H9 (cell line): ENCODE results near the gene GALR1. TPM values are rescaled to one million over a fixed set of nuclear protein-coding genes. Genes with fewer than 3 reads are reported as not detected.

Experiments used
- DNase-seq: peaks from one replicate; pipeline ENCODE4 v3.0.0-alpha.2; 2017
- H2AFZ ChIP-seq: one replicate; pipeline ENCODE4 v1.6.1; 2013; ENCODE audit warnings: mild to moderate bottlenecking, low read length, control low read depth, moderate library complexity
- H2AK5ac ChIP-seq: 2 replicates; pipeline ENCODE4 v1.6.1; 2013; ENCODE audit warnings: low read length, control low read depth, mixed read lengths; ENCODE audit not compliant: insufficient read length
- H2BK120ac ChIP-seq: one replicate; pipeline ENCODE4 v1.6.1; 2013; ENCODE audit warnings: low read depth, mild to moderate bottlenecking, low read length, control low read depth, inconsistent platforms; ENCODE audit not compliant: poor library complexity, severe bottlenecking
- H2BK12ac ChIP-seq: 2 replicates; pipeline ENCODE4 v1.6.1; 2013; ENCODE audit warnings: low read length, control low read depth, mixed read lengths, low read depth; ENCODE audit not compliant: insufficient read length
- H2BK15ac ChIP-seq: 2 replicates; pipeline ENCODE4 v1.6.1; 2013; ENCODE audit warnings: low read depth, low read length, control low read depth
- H2BK20ac ChIP-seq: one replicate; pipeline ENCODE4 v1.6.1; 2013; ENCODE audit warnings: low read depth, mild to moderate bottlenecking, low read length, control low read depth, inconsistent platforms; ENCODE audit not compliant: poor library complexity, severe bottlenecking
- H2BK5ac ChIP-seq: 2 replicates; pipeline ENCODE4 v1.6.1; 2013; ENCODE audit warnings: low read length, control low read depth, mixed read lengths; ENCODE audit not compliant: insufficient read length
- H3K14ac ChIP-seq: 2 replicates; pipeline ENCODE4 v1.6.1; 2013; ENCODE audit warnings: low read length, control low read depth; ENCODE audit not compliant: insufficient read depth
- H3K18ac ChIP-seq: 2 replicates; pipeline ENCODE4 v1.6.1; 2013; ENCODE audit warnings: low read depth, mild to moderate bottlenecking, mixed read lengths, low read length, control low read depth; ENCODE audit not compliant: insufficient read length
- H3K23ac ChIP-seq: 2 replicates; pipeline ENCODE4 v1.6.1; 2013; ENCODE audit warnings: low read length, control low read depth, mixed read lengths, low read depth; ENCODE audit not compliant: insufficient read length
- H3K23me2 ChIP-seq: 2 replicates; pipeline ENCODE4 v1.6.1; 2013; ENCODE audit warnings: low read depth, mild to moderate bottlenecking, mixed read lengths, low read length, control low read depth; ENCODE audit not compliant: insufficient read length, poor library complexity, severe bottlenecking
- H3K27ac ChIP-seq: 2 replicates; pipeline ENCODE4 v1.5.1; 2013; ENCODE audit warnings: low read length, control low read depth, mixed read lengths, low read depth; ENCODE audit not compliant: insufficient read length
- H3K27me3 ChIP-seq: 2 replicates; pipeline ENCODE4 v1.6.1; 2013; ENCODE audit warnings: low read length, control low read depth, inconsistent platforms; ENCODE audit not compliant: insufficient read depth
- H3K4ac ChIP-seq: 2 replicates; pipeline ENCODE4 v1.6.1; 2013; ENCODE audit warnings: low read depth, mild to moderate bottlenecking, control low read depth, inconsistent platforms, low read length, moderate library complexity
- H3K4me1 ChIP-seq: 2 replicates; pipeline ENCODE4 v1.6.1; 2013; ENCODE audit warnings: low read length, control low read depth, inconsistent platforms; ENCODE audit not compliant: insufficient read depth
- H3K4me2 ChIP-seq: 2 replicates; pipeline ENCODE4 v1.6.1; 2013; ENCODE audit warnings: low read length, control low read depth, mixed read lengths; ENCODE audit not compliant: insufficient read length, insufficient read depth
- H3K56ac ChIP-seq: 2 replicates; pipeline ENCODE4 v1.6.1; 2013; ENCODE audit warnings: low read depth, mild to moderate bottlenecking, mixed read lengths, low read length, control low read depth; ENCODE audit not compliant: insufficient read length
- H3K79me1 ChIP-seq: 2 replicates; pipeline ENCODE4 v1.6.1; 2013; ENCODE audit warnings: low read depth, mild to moderate bottlenecking, moderate library complexity, low read length, control low read depth, inconsistent platforms; ENCODE audit not compliant: insufficient read depth, poor library complexity, severe bottlenecking
- H3K79me2 ChIP-seq: 2 replicates; pipeline ENCODE4 v1.6.1; 2013; ENCODE audit warnings: low read length, control low read depth, inconsistent platforms; ENCODE audit not compliant: insufficient read depth
- H3K9ac ChIP-seq: 2 replicates; pipeline ENCODE4 v1.6.1; 2013; ENCODE audit warnings: low read length, control low read depth, mixed read lengths; ENCODE audit not compliant: insufficient read length; ENCODE audit errors: extremely low read depth
- H3K9me3 ChIP-seq: one replicate; pipeline ENCODE4 v1.6.1; 2013; ENCODE audit warnings: low read depth, low read length, inconsistent platforms; ENCODE audit not compliant: control insufficient read depth
- H3T11ph ChIP-seq: one replicate; pipeline ENCODE4 v1.6.1; 2013; ENCODE audit warnings: mild to moderate bottlenecking, low read length, control low read depth, inconsistent platforms
- H4K20me1 ChIP-seq: one replicate; pipeline ENCODE4 v1.6.1; 2013; ENCODE audit not compliant: control insufficient read depth, insufficient read length, insufficient read depth
- H4K5ac ChIP-seq: 2 replicates; pipeline ENCODE4 v1.6.1; 2013; ENCODE audit warnings: low read depth, mild to moderate bottlenecking, mixed read lengths, low read length, control low read depth; ENCODE audit not compliant: insufficient read length
- H4K8ac ChIP-seq: replicated peaks from 2 replicates; pipeline ENCODE4 v1.6.1; 2013; ENCODE audit warnings: low read length, control low read depth, mixed read lengths, low read depth; ENCODE audit not compliant: insufficient read length
- H4K91ac ChIP-seq: 2 replicates; pipeline ENCODE4 v1.6.1; 2013; ENCODE audit warnings: low read depth, mild to moderate bottlenecking, moderate library complexity, mixed read lengths, low read length, control low read depth; ENCODE audit not compliant: insufficient read length
- H3K27ac Mint-ChIP-seq, 3 experiments: 2 replicates in 2 of 3; 3 replicates in 1 of 3; pipeline ENCODE4 v1.8.0; 2020 to 2021; ENCODE audit warnings: mixed read lengths in 3 of 3, mild to moderate bottlenecking in 1 of 3, moderate library complexity in 1 of 3
- H3K27me3 Mint-ChIP-seq: 2 replicates; pipeline ENCODE4 v1.8.0; 2021; ENCODE audit warnings: low read depth, mild to moderate bottlenecking, moderate library complexity, mixed read lengths
- H3K36me3 Mint-ChIP-seq, 3 experiments: 2 replicates in 2 of 3; 3 replicates in 1 of 3; pipeline ENCODE4 v1.8.0; 2020 to 2021; ENCODE audit warnings: low read depth in 3 of 3, mixed read lengths in 3 of 3; ENCODE audit not compliant: insufficient read depth in 1 of 3
- H3K4me1 Mint-ChIP-seq, 2 experiments: 2 replicates each; pipeline ENCODE4 v1.8.0; 2020; ENCODE audit warnings: mixed read lengths in 2 of 2
- H3K4me3 Mint-ChIP-seq, 2 experiments: 2 replicates in 1 of 2; 3 replicates in 1 of 2; pipeline ENCODE4 v1.8.0; 2020 to 2021; ENCODE audit warnings: mild to moderate bottlenecking in 2 of 2, mixed read lengths in 2 of 2, moderate library complexity in 1 of 2
- H3K9me3 Mint-ChIP-seq, 2 experiments: 2 replicates in 1 of 2; 3 replicates in 1 of 2; pipeline ENCODE4 v1.8.0; 2020; ENCODE audit warnings: mild to moderate bottlenecking in 2 of 2, mixed read lengths in 2 of 2, moderate library complexity in 1 of 2
- WGBS: extraction: QIAGEN DNeasy Blood & Tissue Kit; methylation state at CpG from one replicate; pipeline ENCODE4 v1.1.7; 2013; ENCODE audit warnings: missing lambda C conversion rate, low lambda C conversion rate, mixed read lengths; ENCODE audit not compliant: insufficient read length; ENCODE audit errors: extremely low coverage; 5-methylcytosine and 5-hydroxymethylcytosine counted together
- total RNA-seq: library from RNA; stranded (reverse); gene quantifications from 2 replicates; pipeline ENCODE4 v1.2.1, GENCODE V29; 2021
- TF ChIP-seq, protein P1 (sequence below): fragments of 200-600 bp; sonication (generic); conservative IDR thresholded peaks from 3 replicates; pipeline ENCODE4 v1.8.0; 2021; ENCODE audit warnings: antibody characterized with exemption, mild to moderate bottlenecking

The GALR1 gene
- total RNA-seq, 1 experiment from 2014 or later, result 0.07 TPM

DNA sequence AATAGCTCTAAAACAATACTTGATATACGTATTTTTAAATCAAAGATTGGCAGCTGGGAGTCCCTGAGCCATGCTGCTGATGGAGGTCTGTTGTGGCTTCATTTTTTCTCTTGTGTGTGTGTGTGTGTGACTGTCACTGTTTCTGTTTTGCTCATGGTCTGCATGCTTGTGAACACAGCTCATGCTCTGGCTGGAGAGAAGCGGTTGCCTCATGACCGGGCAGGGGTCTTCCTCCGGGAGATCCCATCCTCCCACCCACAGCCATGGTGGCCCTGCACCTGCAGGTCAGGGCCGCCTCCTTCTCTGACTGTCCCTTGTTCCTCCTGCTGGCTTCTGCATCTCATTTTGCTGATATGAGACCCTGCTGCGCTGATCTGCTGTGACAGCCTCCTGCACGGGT, 47.3 kb upstream of the GALR1 start:
- Histone ChIP-seq H2AK5ac (no peak overlapping the region), H3K23me2 (peaks cover 4% of the 10 kb centered on the region), H3K23ac (no peak overlapping the region), H2BK120ac (no peak overlapping the region), H3K4me2 (no peak overlapping the region), H3K18ac (no peak overlapping the region), H3K14ac (no peak overlapping the region; the same call in 1 of the 2 replicates), H2BK15ac (no peak overlapping the region), H3K27me3 (no peaks in the 10 kb centered on the region), H3K4ac (no peak overlapping the region), H3K4me1 (no peaks in the 10 kb centered on the region), H2AFZ (no peak overlapping the region), H3K56ac (no peak overlapping the region), H3K79me2 (no peaks in the 10 kb centered on the region), H2BK20ac (no peak overlapping the region), H3K27ac (no peak overlapping the region), H3K79me1 (no peaks in the 10 kb centered on the region), H3K9ac (no peak overlapping the region), H4K8ac (no peak overlapping the region), H4K91ac (no peak overlapping the region), H3K9me3 (no peaks in the 10 kb centered on the region), H2BK12ac (no peak overlapping the region), H4K20me1 (no peaks in the 10 kb centered on the region), H2BK5ac (no peak overlapping the region), H4K5ac (no peak overlapping the region), H3T11ph (no peak overlapping the region)
- TF ChIP-seq, protein P1, sequence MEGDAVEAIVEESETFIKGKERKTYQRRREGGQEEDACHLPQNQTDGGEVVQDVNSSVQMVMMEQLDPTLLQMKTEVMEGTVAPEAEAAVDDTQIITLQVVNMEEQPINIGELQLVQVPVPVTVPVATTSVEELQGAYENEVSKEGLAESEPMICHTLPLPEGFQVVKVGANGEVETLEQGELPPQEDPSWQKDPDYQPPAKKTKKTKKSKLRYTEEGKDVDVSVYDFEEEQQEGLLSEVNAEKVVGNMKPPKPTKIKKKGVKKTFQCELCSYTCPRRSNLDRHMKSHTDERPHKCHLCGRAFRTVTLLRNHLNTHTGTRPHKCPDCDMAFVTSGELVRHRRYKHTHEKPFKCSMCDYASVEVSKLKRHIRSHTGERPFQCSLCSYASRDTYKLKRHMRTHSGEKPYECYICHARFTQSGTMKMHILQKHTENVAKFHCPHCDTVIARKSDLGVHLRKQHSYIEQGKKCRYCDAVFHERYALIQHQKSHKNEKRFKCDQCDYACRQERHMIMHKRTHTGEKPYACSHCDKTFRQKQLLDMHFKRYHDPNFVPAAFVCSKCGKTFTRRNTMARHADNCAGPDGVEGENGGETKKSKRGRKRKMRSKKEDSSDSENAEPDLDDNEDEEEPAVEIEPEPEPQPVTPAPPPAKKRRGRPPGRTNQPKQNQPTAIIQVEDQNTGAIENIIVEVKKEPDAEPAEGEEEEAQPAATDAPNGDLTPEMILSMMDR, result no peak
- Mint-ChIP-seq H3K27me3 (peaks cover 2% of the 10 kb centered on the region; the same call in 1 of the 2 replicates), H3K4me1 (no peaks in the 10 kb centered on the region), H3K4me3 (no peak overlapping the region), H3K36me3 (no peaks in the 10 kb centered on the region), H3K9me3 (no peaks in the 10 kb centered on the region), H3K27ac (no peak overlapping the region)
- DNase-seq, result no peak
- no CpG with 5 or more reads among the region's 7 CpGs for WGBS
